Thyroid gland (tissue), 4 donors: ENCODE results near the gene GAPT. TPM values are rescaled to one million over a fixed set of nuclear protein-coding genes. Genes with fewer than 3 reads are reported as not detected.

Source experiments
- DNase-seq, 2 donors: peaks; one replicate each; pipeline ENCODE4 v3.0.0-alpha.2; 2019
- H3K27ac ChIP-seq, 3 donors: fragments of 200-600 bp; sonication (generic); 1 replicate in 2 of 3; 2 replicates in 1 of 3; pipeline ENCODE4 v1.5.1; 2016 to 2019; ENCODE audit warnings: mild to moderate bottlenecking in 1 of 3, moderate library complexity in 1 of 3
- H3K27me3 ChIP-seq: fragments of 200-600 bp; sonication (generic); one replicate; pipeline ENCODE4 v1.5.1; 2019
- H3K36me3 ChIP-seq, 2 donors: fragments of 200-600 bp; sonication (generic); one replicate each; pipeline ENCODE4 v1.5.1; 2016 to 2019
- H3K4me1 ChIP-seq, 2 donors: fragments of 200-600 bp; sonication (generic); one replicate each; pipeline ENCODE4 v1.5.1; 2017 to 2019
- H3K4me3 ChIP-seq, 3 donors: fragments of 200-600 bp; sonication (generic); replicated peaks in 1 of 3; 1 replicate in 2 of 3; 2 replicates in 1 of 3; pipeline ENCODE4 v1.5.1; 2016; ENCODE audit warnings: mild to moderate bottlenecking in 1 of 3
- H3K9me3 ChIP-seq: fragments of 200-600 bp; sonication (generic); one replicate; pipeline ENCODE4 v1.5.1; 2017
- CTCF ChIP-seq, 6 experiments: fragments of 200-600 bp in 3 of 6; fragments of 450-650 bp in 3 of 6; sonication (generic) in 3 of 6; IDR thresholded peaks; one replicate each; pipeline ENCODE4 v1.5.1; 2016 to 2019; ENCODE audit warnings: antibody characterized with exemption in 6 of 6, mild to moderate bottlenecking in 2 of 6, inconsistent platforms in 1 of 6, moderate library complexity in 1 of 6
- POLR2A ChIP-seq, 2 donors: fragments of 450-650 bp; IDR thresholded peaks; one replicate each; pipeline ENCODE4 v1.6.1; 2017; ENCODE audit warnings: antibody characterized with exemption in 2 of 2, mild to moderate bottlenecking in 2 of 2, moderate library complexity in 1 of 2
- WGBS, 2 donors: methylation state at CpG; one replicate each; pipeline ENCODE4 v1.1.5; 2017; 5-methylcytosine and 5-hydroxymethylcytosine counted together
- intact Hi-C: fragments of 100-400 bp; cut with DNase I; formaldehyde crosslinking; loops from one replicate; pipeline ENCODE4 v1.15.1; 2023
- total RNA-seq, 4 donors: library from RNA; depleted of rRNA; stranded (reverse); fragments of >200 nt; gene quantifications; one replicate each; pipeline ENCODE4 v1.2.3, GENCODE V29; 2016

The GAPT gene
- total RNA-seq, 4 donors from 2014 or later = 0.27 to 0.45 TPM; not detected in 2

GRCh38 chr5:58493141-58493540 lies 1.9 kb downstream of the GAPT start:
- intact Hi-C loops = loop anchor here (10.0 kb wide), 1 partner anchor 352 kb away; no protein-coding TSS in a partner anchor
- no peaks in the 10 kb centered on the region for H3K4me1 ChIP-seq
- H3K9me3 ChIP-seq = no peaks in the 10 kb centered on the region
- no peaks in the 10 kb centered on the region for H3K36me3 ChIP-seq
- no peak for TF ChIP-seq CTCF (IDR thresholded peaks at IDR 0.05)
- no peak for TF ChIP-seq POLR2A (IDR thresholded peaks at IDR 0.05)
- no peak for DNase-seq
- H3K27ac ChIP-seq = no peak overlapping the region
- no peaks in the 10 kb centered on the region for H3K27me3 ChIP-seq
- H3K4me3 ChIP-seq = no peak overlapping the region

- 72 to 73% methylated on average over 3 of the region's 3 CpGs for WGBS, 2 donors
- H3K4me1 ChIP-seq = peaks cover 0 to 3% of the 10 kb centered on the region in 2 donors
- H3K4me3 ChIP-seq = no peak overlapping the region
- H3K9me3 ChIP-seq = no peaks in the 10 kb centered on the region
- H3K27ac ChIP-seq = no peak overlapping the region
- no peaks in the 10 kb centered on the region for H3K36me3 ChIP-seq
- no peaks in the 10 kb centered on the region for H3K27me3 ChIP-seq
- TF ChIP-seq CTCF (IDR thresholded peaks at IDR 0.05) = no peak
- TF ChIP-seq POLR2A (IDR thresholded peaks at IDR 0.05) = no peak
- DNase-seq = no peak
- intact Hi-C loops = loop anchor here (10.0 kb wide), 1 partner anchor 348 kb away; no protein-coding TSS in a partner anchor
These were observed 5.3 kb downstream of the GAPT start for GRCh38 chr5:58496488-58496887.

- no peak overlapping the region for H3K27ac ChIP-seq
- H3K4me1 ChIP-seq = peaks cover 0 to 3% of the 10 kb centered on the region in 2 donors
- no peaks in the 10 kb centered on the region for H3K9me3 ChIP-seq
- DNase-seq = no peak
- no peaks in the 10 kb centered on the region for H3K27me3 ChIP-seq
- H3K4me3 ChIP-seq = no peak overlapping the region
- H3K36me3 ChIP-seq = no peaks in the 10 kb centered on the region
- 73 to 83% methylated on average over 5 of the region's 5 CpGs for WGBS, 2 donors
- intact Hi-C loops = loop anchor here (10.0 kb wide), 1 partner anchor 347 kb away; no protein-coding TSS in a partner anchor
- TF ChIP-seq POLR2A (IDR thresholded peaks at IDR 0.05) (no peak), CTCF (IDR thresholded peaks at IDR 0.05) (no peak)
These were observed 6.2 kb downstream of the GAPT start for GRCh38 chr5:58497386-58497785.

- H3K36me3 ChIP-seq = no peaks in the 10 kb centered on the region
- intact Hi-C loops = loop anchor here (10.0 kb wide), 1 partner anchor 347 kb away; no protein-coding TSS in a partner anchor
- H3K9me3 ChIP-seq = no peaks in the 10 kb centered on the region
- H3K4me1 ChIP-seq = peaks cover 0 to 3% of the 10 kb centered on the region in 2 donors
- TF ChIP-seq CTCF (IDR thresholded peaks at IDR 0.05) (no peak), POLR2A (IDR thresholded peaks at IDR 0.05) (no peak)
- no peak overlapping the region for H3K4me3 ChIP-seq
- DNase-seq = no peak
- no peaks in the 10 kb centered on the region for H3K27me3 ChIP-seq
- no peak overlapping the region for H3K27ac ChIP-seq
These were observed 6.7 kb downstream of the GAPT start for GRCh38 chr5:58497921-58498320.

- Histone ChIP-seq H3K27me3 (no peaks in the 10 kb centered on the region), H3K9me3 (no peaks in the 10 kb centered on the region), H3K4me3 (no peak overlapping the region), H3K36me3 (no peaks in the 10 kb centered on the region), H3K4me1 (peaks cover 0 to 3% of the 10 kb centered on the region in 2 donors), H3K27ac (no peak overlapping the region)
- peak; percentile 14 to 24 for DNase-seq
- intact Hi-C loops = loop anchor here (10.0 kb wide), 1 partner anchor 346 kb away; no protein-coding TSS in a partner anchor
- TF ChIP-seq CTCF (IDR thresholded peaks at IDR 0.05) (peak; percentile 26 to 63 (median 38)), POLR2A (IDR thresholded peaks at IDR 0.05) (no peak)
- WGBS, 2 donors = 12 to 14% methylated on average over 2 of the region's 2 CpGs
These were observed 7.2 kb downstream of the GAPT start for GRCh38 chr5:58498340-58498942.
